ENCODE results near the gene NEK1. TPM values are rescaled to one million over a fixed set of nuclear protein-coding genes. Genes with fewer than 3 reads are reported as not detected.
"Not testable (repeated sequence)": the region's sequence is repeated elsewhere in the genome, so short reads cannot be mapped to it uniquely, and the experiment has no call there.

NEK1 gene
- total and polyA plus RNA-seq, 8 donors = 2.1 to 8.3 (median 4.1) TPM

GRCh38 chr4:169540774-169541173 lies 71.6 kb downstream of the NEK1 start:
- Histone ChIP-seq H3K36me3 (no peaks in the 10 kb centered on the region), H3K9me3 (no peaks in the 10 kb centered on the region), H3K4me1 (no peaks in the 10 kb centered on the region), H3K27ac (no peak overlapping the region), H3K27me3 (no peaks in the 10 kb centered on the region), H3K4me3 (no peak overlapping the region)
- no peak for ATAC-seq
- no peak for FAIRE-seq
- TF ChIP-seq CTCF (IDR thresholded peaks at IDR 0.05) = no peak
- DNase-seq = no peak
- intact Hi-C loops (cut with DNase I) = no loop called here

DNA sequence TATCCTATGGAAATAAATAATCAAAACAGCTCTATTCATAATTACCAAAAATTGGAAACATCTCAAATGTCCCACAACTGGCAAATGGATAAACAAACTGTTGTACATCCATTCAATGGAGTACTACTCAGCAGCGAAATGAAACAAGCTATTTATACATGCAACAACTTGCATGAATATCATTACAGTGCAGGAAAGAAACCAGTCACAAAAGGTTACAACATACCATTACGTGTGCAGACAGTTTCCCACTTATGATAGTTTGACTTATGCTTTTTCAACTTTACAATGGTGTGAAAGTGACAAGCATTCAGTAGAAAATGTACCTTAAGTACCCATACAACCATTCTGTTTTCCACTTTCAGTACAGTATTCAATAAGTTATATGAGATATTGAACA lies 82.3 kb downstream of the NEK1 start:
- DNase-seq = no peak
- Histone ChIP-seq H3K27me3 (no peaks in the 10 kb centered on the region), H3K4me3 (no peak overlapping the region), H3K9me3 (no peaks in the 10 kb centered on the region), H3K27ac (no peak overlapping the region), H3K4me1 (no peaks in the 10 kb centered on the region), H3K36me3 (peaks cover 0 to 5% (median 0%) of the 10 kb centered on the region in 3 donors)
- intact Hi-C loops (cut with DNase I) = no loop called here
- no peak for TF ChIP-seq CTCF (IDR thresholded peaks at IDR 0.05)
- FAIRE-seq = no peak
- ATAC-seq = no peak
- 65 to 94% methylated on average over 2 of the region's 2 CpGs for WGBS, 2 donors

DNA sequence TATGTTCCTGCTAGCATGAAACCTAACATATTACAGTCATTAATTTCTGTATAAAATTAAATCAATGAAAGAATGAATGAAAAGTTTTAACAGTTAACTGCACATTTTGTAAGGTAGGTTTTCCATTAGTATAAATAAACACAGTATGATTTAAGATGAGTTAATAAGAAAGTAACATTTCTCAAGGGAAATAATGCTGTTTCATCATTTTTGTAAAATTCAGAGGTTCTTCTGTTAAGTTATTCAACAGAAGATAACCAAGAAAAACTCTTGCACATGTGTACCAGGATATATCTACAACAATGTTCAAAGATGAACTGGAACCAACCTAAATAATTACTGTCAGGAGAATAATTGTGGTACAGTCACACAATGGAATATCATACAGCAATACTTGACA lies 88.6 kb downstream of the NEK1 start:
- TF ChIP-seq CTCF (IDR thresholded peaks at IDR 0.05) = no peak
- no peaks in the 10 kb centered on the region for H3K9me3 ChIP-seq
- no peaks in the 10 kb centered on the region for H3K36me3 ChIP-seq
- intact Hi-C loops (cut with DNase I) = no loop called here
- H3K27ac ChIP-seq = no peak overlapping the region
- H3K27me3 ChIP-seq = no peaks in the 10 kb centered on the region
- H3K4me3 ChIP-seq = no peak overlapping the region
- no peaks in the 10 kb centered on the region for H3K4me1 ChIP-seq
- DNase-seq = no peak
- ATAC-seq = no peak
- no peak for FAIRE-seq

- H3K4me1 ChIP-seq = no peaks in the 10 kb centered on the region
- TF ChIP-seq CTCF (IDR thresholded peaks at IDR 0.05) = no peak
- H3K36me3 ChIP-seq = peaks cover 0 to 10% (median 2%) of the 10 kb centered on the region in 3 donors
- DNase-seq (no peak), ATAC-seq (no peak), FAIRE-seq (no peak)
- H3K27me3 ChIP-seq = no peaks in the 10 kb centered on the region
- no peaks in the 10 kb centered on the region for H3K9me3 ChIP-seq
- H3K4me3 ChIP-seq = no peak overlapping the region
- intact Hi-C loops (cut with DNase I) = no loop called here
- no peak overlapping the region for H3K27ac ChIP-seq
- WGBS, 2 donors = 96% methylated on average over 3 of the region's 3 CpGs
Measured at GRCh38 chr4:169510617-169511016, 101.8 kb downstream of the NEK1 start.

- no peak overlapping the region for H3K27ac ChIP-seq
- FAIRE-seq = no peak
- ATAC-seq = no peak
- no peak for DNase-seq
- 94 to 100% methylated on average over 2 of the region's 2 CpGs for WGBS, 2 donors
- H3K9me3 ChIP-seq = no peaks in the 10 kb centered on the region
- TF ChIP-seq CTCF (IDR thresholded peaks at IDR 0.05) = no peak
- no peaks in the 10 kb centered on the region for H3K4me1 ChIP-seq
- no peaks in the 10 kb centered on the region for H3K27me3 ChIP-seq
- no peak overlapping the region for H3K4me3 ChIP-seq
- peaks cover 0 to 13% (median 4%) of the 10 kb centered on the region in 3 donors for H3K36me3 ChIP-seq
- intact Hi-C loops (cut with DNase I) = no loop called here
Measured at GRCh38 chr4:169506903-169507302, 105.5 kb downstream of the NEK1 start.

GRCh38 chr4:169499907-169500306 lies 112.5 kb downstream of the NEK1 start:
- DNase-seq; H3K9me3 ChIP-seq; intact Hi-C loops (cut with DNase I); H3K27ac ChIP-seq; ATAC-seq; H3K36me3 ChIP-seq; H3K4me1 ChIP-seq; FAIRE-seq; H3K4me3 ChIP-seq; H3K27me3 ChIP-seq: not testable (repeated sequence)
- 94 to 100% methylated on average over 11 of the region's 11 CpGs for WGBS, 2 donors

- H3K27me3 ChIP-seq; intact Hi-C loops (cut with DNase I); H3K36me3 ChIP-seq; ATAC-seq; H3K4me1 ChIP-seq; DNase-seq; H3K27ac ChIP-seq; FAIRE-seq; H3K9me3 ChIP-seq; H3K4me3 ChIP-seq: not testable (repeated sequence)
- 93 to 96% methylated on average over 3 of the region's 3 CpGs for WGBS, 2 donors
Measured at GRCh38 chr4:169494234-169494633, 118.1 kb downstream of the NEK1 start.

Data from pancreas (tissue), 10 donors.